ENCODE measurements around the gene TTL.
"Not testable (repeated sequence)": the region's sequence is repeated elsewhere in the genome, so short reads cannot be mapped to it uniquely, and the experiment has no call there.

The TTL gene

DNA sequence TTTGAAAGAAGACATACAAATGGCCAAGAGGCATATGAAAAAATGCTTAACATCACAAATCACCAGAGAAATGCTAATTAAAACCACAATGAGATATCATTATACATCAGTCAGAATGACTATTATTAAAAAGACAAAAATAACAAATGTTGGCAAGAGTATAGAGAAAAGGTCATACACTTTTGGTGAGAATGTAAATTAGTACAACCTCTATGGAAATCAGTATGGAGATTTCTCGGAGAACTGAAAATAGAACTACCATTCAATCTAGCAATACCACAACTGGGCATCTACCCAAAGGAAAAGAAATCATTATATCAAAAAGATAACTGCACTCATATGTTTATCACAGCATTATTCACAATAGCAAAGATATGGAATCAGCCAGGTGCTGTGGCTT lies 37.7 kb upstream of the TTL start:
- not testable (repeated sequence) for H3K36me3 ChIP-seq (ENCODE audit: insufficient read depth, low read depth, low read length); H3K27ac ChIP-seq (ENCODE audit: low read length); H3K27me3 ChIP-seq (ENCODE audit: insufficient read depth, low read length)

DNA sequence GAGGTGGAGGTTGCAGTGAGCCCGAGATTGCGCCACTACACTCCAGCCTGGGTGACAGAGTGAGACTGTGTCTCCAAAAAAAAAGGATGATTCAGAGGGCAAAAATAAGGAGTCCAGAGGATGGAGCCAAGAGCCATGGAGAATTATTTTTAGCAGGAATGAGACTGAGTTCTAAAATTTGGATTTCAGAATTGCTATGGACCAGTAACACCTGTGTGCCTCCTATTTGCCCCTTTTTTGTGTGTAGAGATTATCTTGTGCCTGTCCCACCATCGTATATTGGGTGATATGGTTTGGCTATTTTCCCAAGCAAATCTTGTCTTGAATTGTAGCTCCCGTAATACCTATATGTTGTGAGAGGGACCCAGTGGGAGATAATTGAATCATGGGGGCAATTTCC lies 32.1 kb upstream of the TTL start:
- Histone ChIP-seq H3K4me1 (ENCODE audit: insufficient read depth, low read length) (no peaks in the 10 kb centered on the region), H3K36me3 (ENCODE audit: insufficient read depth, low read depth, low read length) (no peaks in the 10 kb centered on the region), H3K9ac (ENCODE audit: low read depth, low read length) (no peak overlapping the region), H3K27me3 (ENCODE audit: insufficient read depth, low read length) (no peaks in the 10 kb centered on the region), H3K9me3 (ENCODE audit: insufficient read depth, low read depth, low read length) (no peaks in the 10 kb centered on the region), H3K27ac (ENCODE audit: low read length) (no peak overlapping the region), H3K4me3 (ENCODE audit: low read length) (no peak overlapping the region)

More for the DNA sequence above, 37.7 kb upstream of the TTL start:
- H3K9me3 ChIP-seq (ENCODE audit: insufficient read depth, low read depth, low read length); H3K4me3 ChIP-seq (ENCODE audit: low read length); H3K4me1 ChIP-seq (ENCODE audit: insufficient read depth, low read length); H3K9ac ChIP-seq (ENCODE audit: low read depth, low read length): not testable (repeated sequence)

DNA sequence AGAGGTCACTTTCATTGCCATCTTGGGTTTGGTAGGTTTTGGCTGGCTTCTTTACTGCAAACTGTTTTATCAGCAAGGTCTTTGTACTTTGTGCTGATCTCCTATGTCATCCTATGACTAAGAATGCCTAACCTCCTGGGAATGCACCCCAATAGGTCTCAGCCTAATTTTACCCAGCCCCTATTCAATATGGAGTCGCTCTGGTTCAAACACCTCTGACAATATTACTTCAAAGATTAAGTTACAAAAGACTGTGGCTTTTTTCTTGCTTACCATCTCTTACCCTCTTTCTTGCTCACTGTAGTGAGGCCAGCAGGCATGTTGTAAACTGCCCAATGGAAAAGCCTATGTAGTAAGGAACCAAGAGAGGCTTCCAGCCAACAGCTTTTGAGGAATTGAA lies 30.6 kb upstream of the TTL start:
- H3K9me3 ChIP-seq (ENCODE audit: insufficient read depth, low read depth, low read length) = no peaks in the 10 kb centered on the region
- no peak overlapping the region for H3K4me3 ChIP-seq (ENCODE audit: low read length)
- no peaks in the 10 kb centered on the region for H3K4me1 ChIP-seq (ENCODE audit: insufficient read depth, low read length)
- no peaks in the 10 kb centered on the region for H3K36me3 ChIP-seq (ENCODE audit: insufficient read depth, low read depth, low read length)
- no peak overlapping the region for H3K27ac ChIP-seq (ENCODE audit: low read length)
- no peaks in the 10 kb centered on the region for H3K27me3 ChIP-seq (ENCODE audit: insufficient read depth, low read length)
- H3K9ac ChIP-seq (ENCODE audit: low read depth, low read length) = no peak overlapping the region

DNA sequence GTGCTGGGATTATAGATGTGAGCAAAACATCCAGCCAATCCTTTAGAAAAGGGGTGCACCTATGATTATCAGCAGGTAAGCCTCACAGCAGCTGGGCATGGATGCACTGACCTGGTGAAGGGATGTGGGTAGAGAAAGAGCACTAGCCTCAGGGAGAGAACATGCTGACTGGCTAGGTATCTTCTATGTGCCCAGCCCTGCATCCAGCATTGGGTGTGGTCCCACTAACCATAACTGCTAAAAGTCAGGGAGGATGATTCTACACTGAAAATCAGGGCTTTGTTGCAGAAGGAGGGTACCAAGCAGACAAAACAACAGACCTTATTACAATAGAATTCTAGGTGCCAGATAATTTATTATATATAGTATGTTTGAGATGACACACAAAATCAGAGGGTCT lies 27.4 kb upstream of the TTL start:
- no peak overlapping the region for H3K27ac ChIP-seq (ENCODE audit: low read length)
- no peaks in the 10 kb centered on the region for H3K36me3 ChIP-seq (ENCODE audit: insufficient read depth, low read depth, low read length)
- no peaks in the 10 kb centered on the region for H3K9me3 ChIP-seq (ENCODE audit: insufficient read depth, low read depth, low read length)
- H3K4me1 ChIP-seq (ENCODE audit: insufficient read depth, low read length) = no peaks in the 10 kb centered on the region
- H3K4me3 ChIP-seq (ENCODE audit: low read length) = no peak overlapping the region
- H3K9ac ChIP-seq (ENCODE audit: low read depth, low read length) = no peak overlapping the region
- H3K27me3 ChIP-seq (ENCODE audit: insufficient read depth, low read length) = no peaks in the 10 kb centered on the region

DNA sequence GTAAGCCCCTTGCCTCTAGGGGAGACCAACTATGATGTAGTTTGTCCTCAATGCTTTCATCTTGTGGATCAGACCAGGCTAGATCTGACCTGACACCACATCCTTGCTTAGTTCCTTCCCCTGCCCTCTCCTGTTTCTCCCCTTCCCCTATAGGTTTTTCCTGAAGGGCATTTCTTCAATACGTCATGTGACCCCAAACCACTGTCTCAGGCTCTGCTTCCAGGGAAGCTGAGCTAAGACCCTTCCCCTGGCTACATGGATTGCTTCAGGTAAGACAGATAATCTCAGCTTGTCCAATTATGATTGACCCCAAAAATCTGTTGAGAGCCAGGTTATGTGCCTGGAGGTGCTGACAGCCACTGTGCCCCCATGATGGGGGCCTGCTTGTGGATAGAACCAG lies 22.6 kb upstream of the TTL start:
- H3K36me3 ChIP-seq (ENCODE audit: insufficient read depth, low read depth, low read length) = no peaks in the 10 kb centered on the region
- H3K4me1 ChIP-seq (ENCODE audit: insufficient read depth, low read length) = no peaks in the 10 kb centered on the region
- H3K9me3 ChIP-seq (ENCODE audit: insufficient read depth, low read depth, low read length) = no peaks in the 10 kb centered on the region
- H3K9ac ChIP-seq (ENCODE audit: low read depth, low read length) = no peak overlapping the region
- H3K27me3 ChIP-seq (ENCODE audit: insufficient read depth, low read length) = no peaks in the 10 kb centered on the region
- no peak overlapping the region for H3K4me3 ChIP-seq (ENCODE audit: low read length)
- no peak overlapping the region for H3K27ac ChIP-seq (ENCODE audit: low read length)

DNA sequence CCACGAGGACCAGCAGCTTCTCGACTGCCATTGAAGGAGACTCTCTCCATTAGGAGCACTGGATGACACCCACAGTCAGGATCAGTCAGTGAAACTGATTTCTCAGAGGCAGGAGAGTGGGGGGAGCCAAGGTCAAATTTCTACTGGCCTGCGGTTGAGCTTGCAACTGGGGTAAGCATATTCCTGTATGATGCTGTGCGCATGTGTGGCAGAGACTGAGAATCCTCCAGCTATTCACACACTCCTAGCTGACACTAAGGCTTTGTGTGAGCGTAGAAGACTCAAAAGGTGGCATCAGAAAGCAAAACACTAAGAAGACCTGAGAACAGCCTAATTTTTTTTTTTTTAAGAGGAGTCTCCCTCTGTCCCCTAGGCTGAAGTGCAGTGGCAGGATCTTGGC lies 19.8 kb upstream of the TTL start:
- Histone ChIP-seq H3K9ac (ENCODE audit: low read depth, low read length) (no peak overlapping the region), H3K4me3 (ENCODE audit: low read length) (no peak overlapping the region), H3K4me1 (ENCODE audit: insufficient read depth, low read length) (no peaks in the 10 kb centered on the region), H3K27me3 (ENCODE audit: insufficient read depth, low read length) (no peaks in the 10 kb centered on the region), H3K27ac (ENCODE audit: low read length) (no peak overlapping the region), H3K9me3 (ENCODE audit: insufficient read depth, low read depth, low read length) (no peaks in the 10 kb centered on the region), H3K36me3 (ENCODE audit: insufficient read depth, low read depth, low read length) (no peaks in the 10 kb centered on the region)

DNA sequence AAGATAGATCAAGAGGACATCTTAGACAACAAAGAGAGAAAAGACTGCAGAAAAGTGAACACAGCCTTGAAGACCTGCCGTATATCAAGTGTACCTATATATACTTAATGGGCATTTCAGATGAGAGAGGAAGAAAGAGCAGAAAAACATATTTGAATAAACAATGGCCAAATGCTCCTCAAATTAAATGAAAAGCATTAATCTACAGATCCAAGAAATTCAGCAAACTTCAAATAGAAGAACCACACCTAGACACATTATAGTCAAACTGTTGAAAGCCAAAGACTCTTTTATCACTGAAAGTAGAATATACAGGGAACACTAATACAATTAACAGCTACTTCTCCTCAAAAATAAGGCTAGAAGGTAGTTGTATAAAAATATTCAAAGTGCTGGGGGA lies 18.7 kb upstream of the TTL start:
- no peaks in the 10 kb centered on the region for H3K4me1 ChIP-seq (ENCODE audit: insufficient read depth, low read length)
- H3K9ac ChIP-seq (ENCODE audit: low read depth, low read length) = no peak overlapping the region
- no peak overlapping the region for H3K27ac ChIP-seq (ENCODE audit: low read length)
- no peaks in the 10 kb centered on the region for H3K36me3 ChIP-seq (ENCODE audit: insufficient read depth, low read depth, low read length)
- H3K9me3 ChIP-seq (ENCODE audit: insufficient read depth, low read depth, low read length) = no peaks in the 10 kb centered on the region
- no peaks in the 10 kb centered on the region for H3K27me3 ChIP-seq (ENCODE audit: insufficient read depth, low read length)
- no peak overlapping the region for H3K4me3 ChIP-seq (ENCODE audit: low read length)

DNA sequence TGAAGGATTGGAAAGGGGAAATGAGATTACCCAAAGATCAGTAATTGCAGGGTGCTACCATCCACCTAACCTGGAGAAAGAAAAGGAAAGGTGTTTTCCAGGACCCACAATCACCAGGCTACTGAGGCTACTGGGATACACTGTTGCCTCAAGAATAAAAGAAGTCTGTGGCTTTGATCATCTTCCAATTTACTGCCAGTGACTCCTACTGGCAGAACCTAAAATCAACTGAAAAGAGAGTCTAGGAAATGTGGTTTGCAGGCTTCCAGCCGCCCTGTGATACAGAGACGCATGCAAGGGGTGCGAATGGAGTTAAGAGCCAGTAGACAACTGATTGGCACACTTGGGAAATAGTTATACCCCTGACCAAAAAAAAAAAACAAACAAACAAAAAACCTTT lies 16.6 kb upstream of the TTL start:
- no peak overlapping the region for H3K9ac ChIP-seq (ENCODE audit: low read depth, low read length)
- no peaks in the 10 kb centered on the region for H3K36me3 ChIP-seq (ENCODE audit: insufficient read depth, low read depth, low read length)

DNA sequence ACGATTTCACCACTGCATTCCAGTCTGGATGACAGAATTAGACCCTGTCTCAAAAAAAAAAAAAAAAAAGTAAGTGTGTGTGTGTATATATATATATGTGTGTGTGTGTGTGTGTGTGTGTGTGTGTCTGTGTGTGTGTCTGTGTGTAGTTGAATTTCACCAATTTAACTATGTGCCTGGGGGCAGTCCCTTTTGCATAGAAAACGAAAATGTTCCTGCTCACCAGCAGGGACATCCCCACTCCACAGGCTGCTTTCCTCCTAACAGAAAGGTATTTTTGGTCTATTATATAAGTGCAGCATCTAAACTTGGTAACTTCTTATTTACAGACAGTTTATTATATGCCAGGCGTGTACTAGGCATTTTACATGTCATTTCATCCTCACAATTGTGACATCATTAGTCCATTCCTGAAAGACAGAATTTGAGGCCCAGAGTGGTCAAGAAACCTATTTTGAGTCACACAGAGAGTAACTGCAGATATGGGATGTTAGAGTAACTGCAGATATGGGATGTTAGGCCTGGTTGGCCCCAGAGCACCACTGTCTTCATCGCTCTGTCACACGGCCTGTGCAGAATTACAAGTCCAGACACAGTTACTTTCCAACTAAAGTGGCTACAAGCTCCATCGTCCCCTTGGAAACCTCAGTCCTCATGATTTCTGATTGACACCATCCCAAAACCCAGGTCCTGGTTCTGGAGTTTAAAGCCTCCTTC lies 9.3 kb upstream of the TTL start:
- Histone ChIP-seq H3K36me3 (ENCODE audit: insufficient read depth, low read depth, low read length) (no peaks in the 10 kb centered on the region), H3K4me3 (ENCODE audit: low read length) (no peak overlapping the region), H3K9me3 (ENCODE audit: insufficient read depth, low read depth, low read length) (no peaks in the 10 kb centered on the region), H3K27ac (ENCODE audit: low read length) (no peak overlapping the region), H3K9ac (ENCODE audit: low read depth, low read length) (no peak overlapping the region), H3K4me1 (ENCODE audit: insufficient read depth, low read length) (no peaks in the 10 kb centered on the region), H3K27me3 (ENCODE audit: insufficient read depth, low read length) (no peaks in the 10 kb centered on the region)

More for the DNA sequence above, 16.6 kb upstream of the TTL start:
- Histone ChIP-seq H3K9me3 (ENCODE audit: insufficient read depth, low read depth, low read length) (no peaks in the 10 kb centered on the region), H3K27ac (ENCODE audit: low read length) (no peak overlapping the region), H3K4me3 (ENCODE audit: low read length) (no peak overlapping the region), H3K27me3 (ENCODE audit: insufficient read depth, low read length) (no peaks in the 10 kb centered on the region), H3K4me1 (ENCODE audit: insufficient read depth, low read length) (no peaks in the 10 kb centered on the region)

DNA sequence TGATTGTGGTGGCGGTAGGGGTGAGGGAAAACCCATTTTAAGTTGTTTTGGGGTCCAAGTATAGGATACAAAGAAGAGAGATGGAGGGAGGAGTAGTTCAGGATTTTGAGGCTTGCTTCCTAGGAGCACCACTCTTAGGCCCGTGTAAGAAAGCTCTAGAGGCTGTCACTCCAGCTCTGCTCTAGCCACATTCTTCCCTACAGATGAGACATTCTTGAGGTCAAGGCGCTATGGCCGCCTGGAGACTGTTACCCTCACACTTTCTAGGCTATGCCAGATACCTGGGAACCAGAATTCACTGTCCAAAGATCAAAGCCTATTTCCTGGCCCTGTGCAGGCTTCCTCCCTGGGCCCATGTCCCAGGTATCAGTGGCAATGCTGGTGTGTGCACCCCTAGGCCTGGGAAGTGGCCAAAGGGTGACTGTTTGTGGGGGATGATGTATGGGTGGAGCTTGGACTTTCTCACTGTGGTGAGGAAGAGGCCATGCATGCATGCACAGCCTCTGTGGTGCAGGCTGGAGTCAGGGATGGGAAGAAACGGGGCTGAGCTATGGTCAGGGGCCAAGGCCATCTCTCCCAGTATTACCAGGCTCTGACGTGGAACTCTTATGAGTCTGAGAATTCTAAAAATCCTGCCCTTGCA lies 7.0 kb upstream of the TTL start:
- no peak overlapping the region for H3K27ac ChIP-seq (ENCODE audit: low read length)
- H3K4me3 ChIP-seq (ENCODE audit: low read length) = no peak overlapping the region
- no peak overlapping the region for H3K9ac ChIP-seq (ENCODE audit: low read depth, low read length)
- peaks cover 5% of the 10 kb centered on the region; the same call in 1 of the 2 replicates for H3K27me3 ChIP-seq (ENCODE audit: insufficient read depth, low read length)
- H3K4me1 ChIP-seq (ENCODE audit: insufficient read depth, low read length) = no peaks in the 10 kb centered on the region
- H3K9me3 ChIP-seq (ENCODE audit: insufficient read depth, low read depth, low read length) = no peaks in the 10 kb centered on the region
- no peaks in the 10 kb centered on the region for H3K36me3 ChIP-seq (ENCODE audit: insufficient read depth, low read depth, low read length)

DNA sequence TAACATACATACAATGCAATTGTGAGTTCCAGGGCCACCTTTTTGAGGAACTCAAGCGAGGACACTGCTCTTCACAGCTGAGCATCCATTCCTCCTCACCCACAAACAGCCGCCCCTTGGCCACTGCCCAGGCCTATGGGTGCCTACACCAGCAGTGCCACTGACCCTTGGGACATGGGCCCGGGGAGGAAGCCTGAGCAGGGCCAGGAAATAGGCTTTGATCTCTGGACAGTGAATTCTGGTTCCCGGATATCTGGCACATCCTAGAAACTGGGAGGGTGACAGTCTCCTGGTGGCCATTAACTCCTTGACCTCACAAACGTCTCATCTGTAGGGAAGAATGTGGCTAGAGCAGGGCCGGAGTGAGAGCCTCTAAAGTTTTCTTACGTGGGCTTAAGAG lies 5.5 kb upstream of the TTL start:
- H3K27ac ChIP-seq (ENCODE audit: low read length) = no peak overlapping the region
- no peaks in the 10 kb centered on the region for H3K9me3 ChIP-seq (ENCODE audit: insufficient read depth, low read depth, low read length)
- no peak overlapping the region for H3K9ac ChIP-seq (ENCODE audit: low read depth, low read length)
- H3K4me1 ChIP-seq (ENCODE audit: insufficient read depth, low read length) = no peaks in the 10 kb centered on the region
- no peak overlapping the region for H3K4me3 ChIP-seq (ENCODE audit: low read length)
- H3K27me3 ChIP-seq (ENCODE audit: insufficient read depth, low read length) = peaks cover 15% of the 10 kb centered on the region; the same call in 1 of the 2 replicates
- H3K36me3 ChIP-seq (ENCODE audit: insufficient read depth, low read depth, low read length) = no peaks in the 10 kb centered on the region

DNA sequence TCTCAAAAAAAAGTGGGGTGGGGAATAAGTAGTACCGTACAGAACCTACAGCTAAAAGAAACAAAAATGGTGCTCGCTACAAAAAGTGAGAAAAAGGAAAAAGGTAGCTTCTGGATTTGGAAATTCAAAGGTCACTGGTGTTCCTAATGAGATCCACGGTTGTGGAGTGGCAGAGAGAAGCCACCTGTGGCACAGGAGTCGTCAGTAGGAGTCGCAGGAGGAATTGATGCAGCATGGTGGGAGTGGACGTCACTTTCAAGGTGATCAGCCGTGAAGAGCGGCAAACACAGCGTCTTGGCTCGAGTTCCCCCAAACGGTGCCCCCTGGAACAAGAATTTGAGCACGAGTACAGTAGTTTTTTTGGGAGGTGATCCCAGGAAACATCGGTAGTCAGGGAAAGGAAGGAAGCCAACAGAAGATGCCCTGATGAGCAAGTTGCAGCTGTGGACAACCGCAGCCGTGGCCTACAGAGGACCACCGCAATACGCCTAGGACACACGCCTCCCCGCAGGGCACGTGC lies 1.4 kb upstream of the TTL start:
- peak overlapping the region; percentile 86; the same call in 1 of the 2 replicates for H3K9ac ChIP-seq (ENCODE audit: low read depth, low read length)
- peaks cover 5% of the 10 kb centered on the region for H3K36me3 ChIP-seq (ENCODE audit: insufficient read depth, low read depth, low read length)
- H3K9me3 ChIP-seq (ENCODE audit: insufficient read depth, low read depth, low read length) = no peaks in the 10 kb centered on the region
- peaks cover 26% of the 10 kb centered on the region for H3K27me3 ChIP-seq (ENCODE audit: insufficient read depth, low read length)
- H3K4me3 ChIP-seq (ENCODE audit: low read length) = peak overlapping the region; percentile 80
- H3K27ac ChIP-seq (ENCODE audit: low read length) = no peak overlapping the region
- peaks cover 7% of the 10 kb centered on the region; the same call in 1 of the 2 replicates for H3K4me1 ChIP-seq (ENCODE audit: insufficient read depth, low read length)
